Hepatocyte (in vitro differentiated cells): ENCODE data around the gene TOGARAM1.

Experiments
- EZH2 ChIP-seq: fragments of 200-600 bp; sonication (generic); IDR thresholded peaks from 2 replicates; pipeline ENCODE4 v1.6.1; 2016; ENCODE audit warnings: antibody characterized with exemption, mild to moderate bottlenecking, borderline replicate concordance
- EZH2phosphoT487 ChIP-seq: fragments of 200-600 bp; sonication (generic); IDR thresholded peaks from one replicate; pipeline ENCODE4 v1.6.1; 2018; ENCODE audit warnings: antibody characterized with exemption, mild to moderate bottlenecking, low read depth, moderate library complexity; ENCODE audit not compliant: unreplicated experiment, severe bottlenecking
- TF ChIP-seq, protein P1 (sequence below): fragments of 200-600 bp; sonication (generic); IDR thresholded peaks from 2 replicates; pipeline ENCODE4 v1.5.1; 2016; ENCODE audit warnings: antibody characterized with exemption, mild to moderate bottlenecking; ENCODE audit not compliant: poor library complexity

DNA sequence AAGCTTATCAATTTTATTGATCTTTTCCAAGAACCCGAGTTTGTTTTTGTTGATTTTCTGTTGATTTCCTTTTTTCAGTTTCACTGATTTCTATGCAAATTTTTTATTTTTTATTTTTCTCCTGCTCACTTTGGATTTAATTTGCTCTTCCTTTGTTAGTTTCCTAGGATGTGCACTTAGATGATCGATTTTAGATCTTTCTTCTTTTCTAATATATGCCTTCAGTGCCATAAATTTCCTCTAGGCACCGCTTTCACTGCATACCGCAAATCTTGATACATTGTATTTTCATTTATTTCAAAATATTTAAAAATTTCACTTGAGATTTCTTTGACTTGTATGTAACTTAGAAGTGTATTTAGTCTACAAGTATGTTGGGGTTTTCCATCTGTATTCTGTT is 9.5 kb downstream of the TOGARAM1 start:
- TF ChIP-seq, protein P1, sequence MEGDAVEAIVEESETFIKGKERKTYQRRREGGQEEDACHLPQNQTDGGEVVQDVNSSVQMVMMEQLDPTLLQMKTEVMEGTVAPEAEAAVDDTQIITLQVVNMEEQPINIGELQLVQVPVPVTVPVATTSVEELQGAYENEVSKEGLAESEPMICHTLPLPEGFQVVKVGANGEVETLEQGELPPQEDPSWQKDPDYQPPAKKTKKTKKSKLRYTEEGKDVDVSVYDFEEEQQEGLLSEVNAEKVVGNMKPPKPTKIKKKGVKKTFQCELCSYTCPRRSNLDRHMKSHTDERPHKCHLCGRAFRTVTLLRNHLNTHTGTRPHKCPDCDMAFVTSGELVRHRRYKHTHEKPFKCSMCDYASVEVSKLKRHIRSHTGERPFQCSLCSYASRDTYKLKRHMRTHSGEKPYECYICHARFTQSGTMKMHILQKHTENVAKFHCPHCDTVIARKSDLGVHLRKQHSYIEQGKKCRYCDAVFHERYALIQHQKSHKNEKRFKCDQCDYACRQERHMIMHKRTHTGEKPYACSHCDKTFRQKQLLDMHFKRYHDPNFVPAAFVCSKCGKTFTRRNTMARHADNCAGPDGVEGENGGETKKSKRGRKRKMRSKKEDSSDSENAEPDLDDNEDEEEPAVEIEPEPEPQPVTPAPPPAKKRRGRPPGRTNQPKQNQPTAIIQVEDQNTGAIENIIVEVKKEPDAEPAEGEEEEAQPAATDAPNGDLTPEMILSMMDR: no peak
- TF ChIP-seq EZH2phosphoT487: no peak
- no peak for TF ChIP-seq EZH2
